ENCODE results near the gene TMCC1.

GRCh38 chr3:129739634-129740033 lies 153.9 kb downstream of the TMCC1 start:
- no peak for TF ChIP-seq CTCF (IDR thresholded peaks at IDR 0.05)
- no peak for TF ChIP-seq POLR2AphosphoS5 (IDR thresholded peaks at IDR 0.05)

Data from transverse colon (tissue), 4 donors.